ENCODE results near the gene ADRM1.

Gene ADRM1

GRCh38 chr20:62301111-62301668 is 1.6 kb upstream of the ADRM1 start:
- no peaks in the 10 kb centered on the region for H3K9me2 ChIP-seq (replicated peaks; ENCODE audit: control insufficient read depth, low read length)
- peaks cover 27% of the 10 kb centered on the region for H4K20me1 ChIP-seq (ENCODE audit: control insufficient read depth, insufficient read depth, low read depth, low read length)
- H3K79me2 ChIP-seq (ENCODE audit: control insufficient read depth, low read length) = peaks cover 36% of the 10 kb centered on the region
- H3K4me2 ChIP-seq (ENCODE audit: low read length) = no peak overlapping the region
- H3K4me3 ChIP-seq (ENCODE audit: low read length) = no peak overlapping the region
- no peaks in the 10 kb centered on the region for H3K27me3 ChIP-seq (ENCODE audit: control insufficient read depth, low read length)
- TF ChIP-seq CTCF (IDR thresholded peaks at IDR 0.05; ENCODE audit: low read depth, low read length, poor library complexity, severe bottlenecking) (no peak), EZH2phosphoT487 (IDR thresholded peaks at IDR 0.05; ENCODE audit: borderline replicate concordance, low read length) (no peak)
- H3K4me1 ChIP-seq (ENCODE audit: control insufficient read depth, low read length) = peaks cover 27% of the 10 kb centered on the region
- H3F3A ChIP-seq (ENCODE audit: control insufficient read depth, insufficient read depth) = peaks cover 4% of the 10 kb centered on the region; the same call in 1 of the 2 replicates
- H3K27ac ChIP-seq (ENCODE audit: low read depth, low read length) = no peak overlapping the region
- peaks cover 30% of the 10 kb centered on the region for H3K36me3 ChIP-seq (ENCODE audit: control insufficient read depth, low read length)
- H3K9me3 ChIP-seq (ENCODE audit: control insufficient read depth, insufficient read depth, low read length) = no peaks in the 10 kb centered on the region

- peak overlapping the region; percentile 74 for H3K27ac ChIP-seq (ENCODE audit: low read depth, low read length)
- H3K9me3 ChIP-seq (ENCODE audit: control insufficient read depth, insufficient read depth, low read length) = no peaks in the 10 kb centered on the region
- peak overlapping the region; percentile 97 for H3K4me3 ChIP-seq (ENCODE audit: low read length)
- peaks cover 37% of the 10 kb centered on the region for H3K36me3 ChIP-seq (ENCODE audit: control insufficient read depth, low read length)
- peaks cover 4% of the 10 kb centered on the region; the same call in 1 of the 2 replicates for H3F3A ChIP-seq (ENCODE audit: control insufficient read depth, insufficient read depth)
- no peaks in the 10 kb centered on the region for H3K9me2 ChIP-seq (replicated peaks; ENCODE audit: control insufficient read depth, low read length)
- no peaks in the 10 kb centered on the region for H3K27me3 ChIP-seq (ENCODE audit: control insufficient read depth, low read length)
- TF ChIP-seq EZH2phosphoT487 (IDR thresholded peaks at IDR 0.05; ENCODE audit: borderline replicate concordance, low read length) (no peak), CTCF (IDR thresholded peaks at IDR 0.05; ENCODE audit: low read depth, low read length, poor library complexity, severe bottlenecking) (peak; percentile 59)
- H3K4me2 ChIP-seq (ENCODE audit: low read length) = peak overlapping the region; percentile 100
- H3K79me2 ChIP-seq (ENCODE audit: control insufficient read depth, low read length) = peaks cover 43% of the 10 kb centered on the region
- peaks cover 22% of the 10 kb centered on the region for H3K4me1 ChIP-seq (ENCODE audit: control insufficient read depth, low read length)
- peaks cover 27% of the 10 kb centered on the region for H4K20me1 ChIP-seq (ENCODE audit: control insufficient read depth, insufficient read depth, low read depth, low read length)
Observed at GRCh38 chr20:62301773-62302340, 940 bp upstream of the ADRM1 start.

- Histone ChIP-seq H3K9me2 (replicated peaks; ENCODE audit: control insufficient read depth, low read length) (no peaks in the 10 kb centered on the region), H3K4me3 (ENCODE audit: low read length) (peak overlapping the region; percentile 97), H3K9me3 (ENCODE audit: control insufficient read depth, insufficient read depth, low read length) (no peaks in the 10 kb centered on the region), H3K27ac (ENCODE audit: low read depth, low read length) (peak overlapping the region; percentile 35), H4K20me1 (ENCODE audit: control insufficient read depth, insufficient read depth, low read depth, low read length) (peaks cover 32% of the 10 kb centered on the region), H3K4me1 (ENCODE audit: control insufficient read depth, low read length) (peaks cover 22% of the 10 kb centered on the region), H3K79me2 (ENCODE audit: control insufficient read depth, low read length) (peaks cover 46% of the 10 kb centered on the region), H3K27me3 (ENCODE audit: control insufficient read depth, low read length) (no peaks in the 10 kb centered on the region), H3F3A (ENCODE audit: control insufficient read depth, insufficient read depth) (peaks cover 4% of the 10 kb centered on the region; the same call in 1 of the 2 replicates), H3K36me3 (ENCODE audit: control insufficient read depth, low read length) (peaks cover 49% of the 10 kb centered on the region), H3K4me2 (ENCODE audit: low read length) (peak overlapping the region; percentile 88)
- TF ChIP-seq EZH2phosphoT487 (IDR thresholded peaks at IDR 0.05; ENCODE audit: borderline replicate concordance, low read length) (no peak), CTCF (IDR thresholded peaks at IDR 0.05; ENCODE audit: low read depth, low read length, poor library complexity, severe bottlenecking) (no peak)
Observed at GRCh38 chr20:62303062-62303339, 204 bp downstream of the ADRM1 start.

Measured in DOHH2 (cell line).